Effector memory CD8-positive, alpha-beta T cell (primary cell): ENCODE data around the gene VTN.

Experiments
- ATAC-seq: fragments of 150-1000 bp; cut with Tn5 transposase; replicated peaks from 2 replicates; pipeline ENCODE4 v1.10.0; 2021; ENCODE audit warnings: mild to moderate bottlenecking, moderate library complexity
- DNase-seq, 3 experiments: peaks; one replicate each; pipeline ENCODE4 v3.0.0; 2021
- H3K27ac Mint-ChIP-seq, 2 donors: one replicate each; pipeline ENCODE4 v1.8.0; 2022; ENCODE audit warnings: mild to moderate bottlenecking in 2 of 2, mixed read lengths in 2 of 2, moderate library complexity in 2 of 2
- H3K27me3 Mint-ChIP-seq, 2 donors: one replicate each; pipeline ENCODE4 v1.8.0; 2022; ENCODE audit warnings: mixed read lengths in 2 of 2
- H3K36me3 Mint-ChIP-seq: one replicate; pipeline ENCODE4 v1.8.0; 2022; ENCODE audit warnings: mild to moderate bottlenecking, moderate library complexity, mixed read lengths; ENCODE audit not compliant: insufficient read depth
- H3K4me1 Mint-ChIP-seq, 2 donors: one replicate each; pipeline ENCODE4 v1.8.0; 2022; ENCODE audit warnings: low read depth in 2 of 2, mixed read lengths in 2 of 2
- H3K4me3 Mint-ChIP-seq, 2 donors: one replicate each; pipeline ENCODE4 v1.8.0; 2022; ENCODE audit warnings: mild to moderate bottlenecking in 2 of 2, mixed read lengths in 2 of 2, moderate library complexity in 2 of 2
- H3K9me3 Mint-ChIP-seq, 2 donors: one replicate each; pipeline ENCODE4 v1.8.0; 2022; ENCODE audit warnings: mixed read lengths in 2 of 2

VTN gene

DNA sequence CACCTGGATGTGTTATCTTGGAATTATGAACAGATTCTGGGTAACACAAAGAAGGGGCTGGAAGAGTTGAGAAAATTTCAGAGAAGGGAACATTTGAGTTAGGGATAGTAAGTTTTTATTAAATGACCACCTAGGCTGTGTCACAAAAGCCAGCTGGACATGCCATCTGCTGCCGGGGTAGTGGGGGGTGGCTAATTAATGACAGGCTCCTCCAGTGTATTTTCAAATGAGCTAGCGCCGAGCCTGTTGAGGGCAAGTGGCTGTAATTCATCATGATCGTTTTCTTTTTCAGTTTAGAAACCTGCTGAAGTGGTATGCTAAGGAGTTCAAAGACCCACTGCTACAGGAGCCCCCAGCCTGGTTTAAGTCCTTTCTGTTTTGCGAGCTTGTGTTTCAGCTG, 44.9 kb downstream of the VTN start:
- Mint-ChIP-seq H3K4me3 (no peak overlapping the region), H3K36me3 (peaks cover 27% of the 10 kb centered on the region), H3K4me1 (peaks cover under 1 to 1% of the 10 kb centered on the region in 2 donors), H3K27ac (no peak overlapping the region), H3K9me3 (no peaks in the 10 kb centered on the region), H3K27me3 (no peaks in the 10 kb centered on the region)
- no peak for ATAC-seq
- DNase-seq = no peak

DNA sequence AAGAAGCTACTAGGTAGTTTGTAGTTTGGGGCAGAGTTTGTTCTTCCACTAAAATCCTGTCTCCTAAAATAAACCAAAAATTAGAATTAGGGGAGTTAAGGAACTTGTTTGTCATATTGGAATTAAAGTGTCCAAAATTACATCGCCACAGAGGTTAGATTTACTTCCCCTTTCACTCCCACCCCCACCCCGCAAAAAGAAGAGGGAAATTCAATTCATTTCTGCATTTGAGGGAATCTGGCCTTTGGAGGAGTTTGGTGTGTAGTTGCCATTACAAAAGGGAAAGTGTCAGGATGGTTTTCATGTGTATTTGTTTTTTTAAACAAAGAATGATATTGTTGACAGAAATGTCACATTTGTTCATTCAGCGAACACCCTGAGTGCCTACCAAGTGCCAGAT, 45.3 kb downstream of the VTN start:
- no peaks in the 10 kb centered on the region for H3K9me3 Mint-ChIP-seq
- no peak overlapping the region for H3K4me3 Mint-ChIP-seq
- DNase-seq (no peak), ATAC-seq (no peak)
- H3K36me3 Mint-ChIP-seq = peaks cover 22% of the 10 kb centered on the region
- H3K27me3 Mint-ChIP-seq = no peaks in the 10 kb centered on the region
- peaks cover 4 to 5% of the 10 kb centered on the region in 2 donors for H3K4me1 Mint-ChIP-seq
- no peak overlapping the region for H3K27ac Mint-ChIP-seq

DNA sequence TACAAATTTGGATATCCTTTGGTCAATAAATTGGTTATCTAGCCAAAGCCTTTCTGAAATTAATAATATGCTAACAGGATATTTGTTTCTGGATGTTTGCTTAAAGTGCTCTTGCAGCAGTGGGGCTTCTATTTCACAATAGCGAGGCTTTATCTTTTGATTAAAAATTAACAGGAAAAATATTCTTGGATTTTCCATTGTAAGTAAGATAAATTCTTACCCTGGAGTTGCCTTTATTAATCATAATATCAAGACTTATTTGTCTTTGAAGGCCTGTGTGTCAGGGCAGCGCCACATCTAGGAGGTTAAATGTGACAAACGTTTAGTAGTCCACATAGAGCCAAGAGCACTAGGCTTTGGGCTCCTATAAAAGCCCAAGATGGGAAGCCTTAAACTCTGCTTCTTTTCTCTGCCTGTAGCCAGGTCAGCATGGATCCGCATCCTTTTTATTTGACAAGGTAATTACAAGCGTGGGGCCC, 45.8 kb downstream of the VTN start:
- Mint-ChIP-seq H3K4me3 (no peak overlapping the region), H3K9me3 (no peaks in the 10 kb centered on the region), H3K36me3 (peaks cover 21% of the 10 kb centered on the region), H3K27ac (no peak overlapping the region), H3K4me1 (peaks cover 5 to 9% of the 10 kb centered on the region in 2 donors), H3K27me3 (no peaks in the 10 kb centered on the region)
- DNase-seq (no peak), ATAC-seq (no peak)

DNA sequence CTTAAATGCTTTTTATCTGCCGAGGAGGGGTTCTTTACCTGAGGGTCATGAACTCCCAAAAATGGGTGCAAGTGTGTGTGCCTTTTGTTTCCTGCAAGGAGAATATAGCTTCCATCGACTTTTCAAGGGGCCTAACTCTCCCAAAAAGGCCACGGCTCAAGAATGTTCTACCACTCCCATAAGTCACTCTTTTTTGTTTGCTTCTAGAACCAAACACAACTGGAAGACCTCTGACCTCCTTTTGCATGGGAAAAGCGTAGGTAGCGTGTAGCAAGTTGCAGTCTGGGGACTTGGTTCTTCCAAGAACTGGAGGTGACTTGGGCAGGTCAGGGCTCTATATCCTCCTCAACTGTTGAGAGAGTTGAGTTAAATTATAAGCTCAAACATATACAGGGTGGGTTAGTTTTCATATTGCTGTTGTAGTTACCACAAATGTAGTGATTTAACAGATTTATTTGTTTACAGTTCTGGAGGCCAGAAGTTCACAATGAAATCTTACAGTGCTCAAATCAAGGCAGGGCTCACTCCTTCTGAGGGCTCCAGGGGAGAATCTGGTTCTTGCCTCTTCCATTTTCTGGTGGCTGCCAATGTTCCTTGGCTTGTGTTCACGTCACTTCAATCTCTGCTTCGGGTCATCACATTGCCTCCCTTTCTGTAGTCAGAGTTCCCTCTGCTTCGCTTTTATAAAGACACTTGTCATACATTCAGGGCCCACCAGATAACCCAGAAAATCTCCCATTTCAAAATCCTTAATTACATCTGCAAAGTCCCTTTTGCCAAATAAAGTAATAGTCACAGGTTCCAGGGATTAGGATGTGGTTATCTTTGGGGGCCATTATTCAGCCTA, 49.7 kb downstream of the VTN start:
- Mint-ChIP-seq H3K36me3 (peaks cover 15% of the 10 kb centered on the region), H3K4me3 (peak overlapping the region; percentile 87 to 90), H3K9me3 (no peaks in the 10 kb centered on the region), H3K27me3 (no peaks in the 10 kb centered on the region), H3K27ac (peak overlapping the region in 1 of 2 donors; percentile 54), H3K4me1 (peaks cover 14 to 18% of the 10 kb centered on the region in 2 donors)
- ATAC-seq = no peak
- no peak for DNase-seq

DNA sequence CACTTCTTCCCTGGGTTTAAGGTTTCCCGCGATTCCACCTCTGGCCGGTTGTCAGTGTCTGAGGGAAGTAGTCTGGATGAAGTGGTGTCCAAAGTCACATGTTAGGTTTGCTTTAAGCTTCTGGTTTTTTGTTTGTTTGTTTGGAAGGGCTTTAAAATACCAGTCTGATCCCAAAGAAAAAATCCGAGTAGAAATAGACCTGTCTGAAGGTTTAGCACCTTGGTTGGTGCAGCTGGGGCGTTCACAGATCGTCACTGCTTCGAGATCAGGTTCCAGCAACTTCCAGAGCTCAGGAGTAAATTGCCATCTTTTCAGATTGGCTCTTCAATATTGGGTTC, 50.5 kb downstream of the VTN start:
- no peaks in the 10 kb centered on the region for H3K9me3 Mint-ChIP-seq
- peak overlapping the region; percentile 44 to 54 for H3K27ac Mint-ChIP-seq
- DNase-seq (no peak), ATAC-seq (no peak)
- peaks cover 14 to 18% of the 10 kb centered on the region in 2 donors for H3K4me1 Mint-ChIP-seq
- H3K4me3 Mint-ChIP-seq = peak overlapping the region; percentile 87 to 90
- peaks cover 15% of the 10 kb centered on the region for H3K36me3 Mint-ChIP-seq
- no peaks in the 10 kb centered on the region for H3K27me3 Mint-ChIP-seq

DNA sequence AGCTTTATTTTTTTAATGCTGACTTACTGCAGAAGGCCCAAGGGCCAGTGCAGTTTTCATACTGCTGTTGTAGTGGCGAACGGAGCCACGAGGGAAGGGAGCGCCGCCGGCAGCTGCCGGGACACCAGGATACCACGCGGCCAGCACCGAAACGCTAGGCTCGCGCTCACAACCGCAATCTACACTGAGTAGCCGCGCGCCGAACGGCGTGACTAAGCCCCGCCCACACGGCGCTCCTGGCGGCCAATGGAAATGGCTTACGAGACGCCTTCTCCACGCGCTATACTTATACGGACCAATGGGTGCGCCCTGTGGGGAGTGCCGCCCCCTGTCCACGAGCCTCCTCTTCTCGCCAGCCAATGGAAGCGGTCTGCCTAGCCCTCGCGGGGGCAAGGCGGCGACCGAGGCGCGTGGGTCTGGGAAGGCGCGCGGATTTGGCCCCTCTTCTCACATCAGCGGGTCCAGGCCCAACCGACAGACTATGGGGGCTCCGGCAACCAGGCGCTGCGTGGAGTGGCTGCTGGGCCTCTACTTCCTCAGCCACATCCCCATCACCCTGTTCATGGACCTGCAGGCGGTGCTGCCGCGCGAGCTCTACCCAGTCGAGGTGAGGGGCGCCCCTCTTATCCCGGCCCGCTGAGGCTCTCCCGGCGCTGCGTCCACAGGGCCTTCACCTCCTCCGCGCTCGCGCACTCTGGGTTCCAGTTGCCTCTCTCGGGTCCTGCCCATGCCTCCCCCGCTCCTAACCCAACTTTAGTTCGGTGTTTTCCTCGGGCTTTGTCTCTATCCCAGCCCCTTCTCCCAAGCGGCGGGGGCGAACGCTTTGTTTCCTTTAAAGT, 51.1 kb downstream of the VTN start, which contains the start of gene TMEM97:
Gene TMEM97 (plus strand): TSS at position 442 of the 839 bp plus-strand sequence. CDS start 40 bp downstream, at position 482.
- peak within 1 kb of the TSS; percentile 44 to 54 for H3K27ac Mint-ChIP-seq
- ATAC-seq (peak; percentile 97), DNase-seq (peak; percentile 90 to 92 (median 92))
- H3K36me3 Mint-ChIP-seq = peaks cover 15% of the 10 kb centered on the region
- no peaks in the 10 kb centered on the region for H3K27me3 Mint-ChIP-seq
- peak within 1 kb of the TSS; percentile 87 to 90 for H3K4me3 Mint-ChIP-seq
- H3K9me3 Mint-ChIP-seq = no peaks in the 10 kb centered on the region
- H3K4me1 Mint-ChIP-seq = peaks cover 14 to 18% of the 10 kb centered on the region in 2 donors

DNA sequence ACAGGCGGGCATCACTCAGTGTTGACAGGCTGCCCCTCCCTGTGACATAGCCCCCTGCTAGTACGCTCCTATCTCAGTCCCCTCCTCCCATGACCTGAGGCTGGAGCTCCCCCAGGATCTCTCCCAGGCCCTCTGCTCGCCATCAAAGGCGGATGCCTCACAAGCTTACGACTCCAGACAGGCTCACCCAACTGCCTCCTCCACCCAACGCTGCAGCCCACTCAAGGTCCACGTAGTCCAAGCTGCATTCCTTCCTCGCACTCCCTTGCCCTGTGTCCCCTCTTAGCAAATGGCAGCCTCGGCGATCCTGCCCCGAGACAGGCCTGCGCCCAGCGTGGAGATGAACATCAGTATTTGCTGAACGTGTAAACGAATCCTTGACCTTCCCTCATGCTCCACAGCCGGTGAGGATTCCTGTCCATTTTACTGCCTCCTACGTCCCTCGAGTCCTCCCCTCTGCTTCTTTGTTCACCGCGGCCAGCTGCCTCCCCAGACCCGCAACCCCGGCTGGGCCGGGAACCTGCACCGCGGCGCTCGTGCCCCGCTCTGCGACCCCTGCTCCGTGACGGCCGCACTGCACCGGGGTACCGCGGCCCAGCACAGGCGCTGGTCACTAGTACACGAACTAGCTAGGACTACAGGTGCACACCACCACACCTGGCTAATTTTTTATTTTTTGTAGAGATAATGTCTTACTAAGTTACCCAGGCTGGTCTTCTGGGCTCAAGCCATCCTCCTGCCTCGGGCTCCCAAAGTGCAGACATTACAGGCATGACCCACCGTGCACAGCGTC, 51.9 kb downstream of the VTN start:
- Mint-ChIP-seq H3K4me3 (peak overlapping the region; percentile 87 to 90), H3K4me1 (peaks cover 14 to 18% of the 10 kb centered on the region in 2 donors), H3K36me3 (peaks cover 15% of the 10 kb centered on the region), H3K27me3 (no peaks in the 10 kb centered on the region), H3K27ac (peak overlapping the region; percentile 44 to 54), H3K9me3 (no peaks in the 10 kb centered on the region)
- no peak for DNase-seq
- no peak for ATAC-seq
